HepG2 (cell line): ENCODE results near the gene GPR87. TPM values are rescaled to one million over a fixed set of nuclear protein-coding genes. Genes with fewer than 3 reads are reported as not detected.

Experiments
- ATAC-seq: fragments of 200-7000 bp; cut with Tn5 transposase; 3 replicates; pipeline ENCODE4 v1.9.1; 2020; ENCODE audit warnings: mild to moderate bottlenecking, moderate library complexity
- BruUV-seq: library from RNA; stranded (reverse); fragments of 400-500 nt; replicated peaks from 2 replicates; lab custom pipeline; 2021; lab: Mats Ljungman, UMichigan
- CTCF ChIA-PET: fragments of 300-600 bp; formaldehyde crosslinking; extraction: SDS; loops from one replicate; lab custom pipeline; 2021; ENCODE audit warnings: low total read pairs, inconsistent platforms, low intra/inter-chr PET ratio; lab: Yijun Ruan, JAX
- POLR2A ChIA-PET: fragments of 350-600 bp; sonication (Branson Sonifier 250); formaldehyde crosslinking; loops from one replicate; lab custom pipeline; 2020; ENCODE audit warnings: antibody characterized with exemption, inconsistent platforms; lab: Yijun Ruan, JAX
- DNase-seq: peaks from one replicate; pipeline ENCODE4 v3.0.0-alpha.2; 2015; ENCODE audit warnings: low spot score
- FAIRE-seq: peaks from 3 replicates; lab custom pipeline; 2011; peaks lifted over from hg19 to GRCh38; lab: Jason Lieb, UNC
- H2AFZ ChIP-seq: one replicate; pipeline ENCODE4 v1.6.1; 2011; ENCODE audit warnings: low read length, inconsistent platforms
- H3K27ac ChIP-seq: fragments of 300-600 bp; 3 replicates; pipeline ENCODE4 v1.8.0; 2011; ENCODE audit warnings: mixed run types, mild to moderate bottlenecking, mixed read lengths, low read length, inconsistent platforms; ENCODE audit not compliant: insufficient read depth; ENCODE audit errors: extremely low read length
- H3K27me3 ChIP-seq, 2 experiments: fragments of 200-600 bp in 1 of 2; 2 replicates in 1 of 2; 3 replicates in 1 of 2; pipeline versions ENCODE4 v1.6.0 to v1.8.0; 2011; ENCODE audit warnings: low read length in 2 of 2, mild to moderate bottlenecking in 2 of 2, moderate library complexity in 2 of 2, inconsistent platforms in 1 of 2; ENCODE audit not compliant: insufficient read depth in 2 of 2, control insufficient read depth in 1 of 2
- H3K36me3 ChIP-seq, 2 experiments: fragments of 200-600 bp in 1 of 2; replicated peaks in 1 of 2; 2 replicates in 1 of 2; 3 replicates in 1 of 2; pipeline versions ENCODE4 v1.5.1 to v1.8.0; 2011; ENCODE audit warnings: low read length in 2 of 2, inconsistent platforms in 1 of 2; ENCODE audit not compliant: insufficient read depth in 2 of 2, control insufficient read depth in 1 of 2
- H3K4me1 ChIP-seq: 2 replicates; pipeline ENCODE4 v1.5.1; 2012; ENCODE audit warnings: low read length, inconsistent platforms; ENCODE audit not compliant: insufficient read depth
- H3K4me2 ChIP-seq: 2 replicates; pipeline ENCODE4 v1.6.0; 2011; ENCODE audit warnings: low read depth, low read length, inconsistent platforms
- H3K4me3 ChIP-seq, 3 experiments: fragments of 200-600 bp in 1 of 3; sonication (generic), shearing (Covaris generic) in 1 of 3; replicated peaks in 1 of 3; 2 replicates each; pipeline ENCODE4 v1.5.1; 2011 to 2016; ENCODE audit warnings: low read length in 3 of 3, inconsistent platforms in 2 of 3, low read depth in 2 of 3, mild to moderate bottlenecking in 2 of 3, control low read depth in 1 of 3, mixed read lengths in 1 of 3; ENCODE audit not compliant: insufficient read depth in 1 of 3
- H3K79me2 ChIP-seq: one replicate; pipeline ENCODE4 v1.6.1; 2011; ENCODE audit warnings: low read length, inconsistent platforms; ENCODE audit not compliant: insufficient read depth
- H3K9ac ChIP-seq: 2 replicates; pipeline ENCODE4 v1.6.0; 2011; ENCODE audit warnings: mild to moderate bottlenecking, low read depth, low read length, inconsistent platforms; ENCODE audit not compliant: insufficient read depth
- H3K9me3 ChIP-seq: 2 replicates; pipeline ENCODE4 v1.5.1; 2012; ENCODE audit warnings: mild to moderate bottlenecking, low read length
- H4K20me1 ChIP-seq: 2 replicates; pipeline ENCODE4 v1.6.0; 2011; ENCODE audit warnings: inconsistent platforms, mild to moderate bottlenecking, low read length, moderate library complexity; ENCODE audit not compliant: insufficient read depth
- BRF2 ChIP-seq: sonication (generic); formaldehyde crosslinking; IDR thresholded peaks from 2 replicates; pipeline ENCODE4 v1.8.1; 2022; ENCODE audit warnings: mild to moderate bottlenecking, missing genetic modification reagents
- HMG20B ChIP-seq: conservative IDR thresholded peaks from 2 replicates; pipeline ENCODE4 v1.6.1; 2016; ENCODE audit warnings: missing genetic modification reagents, missing compliant biosample characterization
- IKZF1 ChIP-seq: fragments of 450-650 bp; IDR thresholded peaks from 2 replicates; pipeline ENCODE4 v1.7.1; 2016
- KDM5B ChIP-seq: sonication (generic); formaldehyde crosslinking; IDR thresholded peaks from 2 replicates; pipeline ENCODE4 v1.4.0; 2020; ENCODE audit warnings: missing genetic modification reagents, mild to moderate bottlenecking, borderline replicate concordance
- MTA3 ChIP-seq: sonication (generic); formaldehyde crosslinking; IDR thresholded peaks from 2 replicates; pipeline ENCODE4 v1.4.0; 2020; ENCODE audit warnings: missing genetic modification reagents
- PRDM10 ChIP-seq: sonication (generic); formaldehyde crosslinking; IDR thresholded peaks from 2 replicates; pipeline ENCODE4 v1.4.0; 2020; ENCODE audit warnings: low read depth, missing genetic modification reagents
- ZBTB44 ChIP-seq: sonication (generic); formaldehyde crosslinking; IDR thresholded peaks from 2 replicates; pipeline ENCODE4 v1.4.0; 2020; ENCODE audit warnings: missing genetic modification reagents
- ZFP62 ChIP-seq: sonication (generic); formaldehyde crosslinking; IDR thresholded peaks from 2 replicates; pipeline ENCODE4 v1.4.0; 2020; ENCODE audit warnings: missing genetic modification reagents
- ZNF230 ChIP-seq: sonication (generic); formaldehyde crosslinking; IDR thresholded peaks from 2 replicates; pipeline ENCODE4 v1.4.0; 2020; ENCODE audit warnings: mild to moderate bottlenecking, missing genetic modification reagents
- ZNF451 ChIP-seq: sonication (generic); formaldehyde crosslinking; IDR thresholded peaks from 2 replicates; pipeline ENCODE4 v1.5.0; 2020; ENCODE audit warnings: mild to moderate bottlenecking, missing genetic modification reagents
- ZNF646 ChIP-seq: sonication (generic); formaldehyde crosslinking; IDR thresholded peaks from 2 replicates; pipeline ENCODE4 v1.9.0; 2021; ENCODE audit warnings: mild to moderate bottlenecking, missing genetic modification reagents
- in situ Hi-C: cut with HindIII; loops from 2 replicates; pipeline ENCODE4 v1.10.0; 2017; ENCODE audit warnings: low pct_unique_long_range_greater_than_20kb; ENCODE audit not compliant: extremely low pct_ligation_motif_present
- intact Hi-C: fragments of 100-400 bp; cut with micrococcal nuclease; formaldehyde crosslinking; loops from one replicate; pipeline ENCODE4 v1.10.0; 2022; ENCODE audit not compliant: unreplicated experiment
- polyA plus RNA-seq, 8 experiments: library from polyadenylated mRNA; depleted of rRNA in 3 of 8; stranded (reverse) in 7 of 8; unstranded in 1 of 8; fragments of >200 nt; fragmentation: Illumina TruSeq in 4 of 8; extraction: Trizol in 4 of 8; gene quantifications; 2 replicates each; pipeline versions ENCODE4 v1.2.1 to v1.2.3, GENCODE V29; 2011 to 2016; ENCODE audit warnings: low read depth in 4 of 8, missing spikeins in 1 of 8, mixed read lengths in 1 of 8; ENCODE audit not compliant: insufficient read depth in 1 of 8
- total RNA-seq, 5 experiments: library from RNA; depleted of rRNA; stranded (reverse); fragments of >200 nt; fragmentation: Illumina TruSeq; extraction: Trizol; gene quantifications; 2 replicates each; pipeline ENCODE4 v1.2.3, GENCODE V29; 2016; ENCODE audit warnings: low read depth in 1 of 5

GPR87 gene
- total and polyA plus RNA-seq, 2 of the 13 experiments (the other 11 are each of a cell fraction or from before 2014, with no cell fraction given): not detected

GRCh38 chr3:151318313-151318712 lies 1.7 kb upstream of the GPR87 start:
- FAIRE-seq: no peak
- TF ChIP-seq PRDM10 (CRISPR knock-in tag) (no peak), IKZF1 (no peak), ZFP62 (no peak), ZNF451 (no peak), BRF2 (CRISPR knock-in tag) (no peak), ZBTB44 (no peak), ZNF646 (CRISPR knock-in tag) (no peak), HMG20B (CRISPR knock-in tag) (no peak), MTA3 (CRISPR knock-in tag) (no peak), KDM5B (CRISPR knock-in tag) (no peak), ZNF230 (CRISPR knock-in tag) (no peak)

More at GRCh38 chr3:151318313-151318712, 1.7 kb upstream of the GPR87 start:
- ATAC-seq: no peak
- H3K27me3 ChIP-seq: no peaks in the 10 kb centered on the region
- intact Hi-C loops (no loop called here), in situ Hi-C loops (no loop called here)
- H3K79me2 ChIP-seq: no peaks in the 10 kb centered on the region
- no peaks in the 10 kb centered on the region for H3K9me3 ChIP-seq
- H3K4me1 ChIP-seq: no peaks in the 10 kb centered on the region
- no peak overlapping the region for H3K4me3 ChIP-seq
- no peak overlapping the region for H3K27ac ChIP-seq
- POLR2A ChIA-PET: no interaction called here
- no peak for DNase-seq
- H4K20me1 ChIP-seq: no peaks in the 10 kb centered on the region
- no peak overlapping the region for H2AFZ ChIP-seq
- BruUV-seq: no TSS peak
- CTCF ChIA-PET: no interaction called here
- H3K9ac ChIP-seq: no peak overlapping the region
- H3K36me3 ChIP-seq: no peaks in the 10 kb centered on the region
- no peak overlapping the region for H3K4me2 ChIP-seq
